GM21529 (cell line): ENCODE measurements around the gene NHSL1.

Experiments used
- ATAC-seq: cut with Tn5 transposase; IDR thresholded peaks from one replicate; pipeline ENCODE4 v1.9.1; 2021; ENCODE audit not compliant: unreplicated experiment

NHSL1 gene

GRCh38 chr6:138499303-138500018 is at the start of gene NHSL1:
NHSL1 (minus strand) TSS chr6:138499494; CDS start chr6:138499290, 204 bp downstream.
- ATAC-seq = peak; percentile 99

DNA sequence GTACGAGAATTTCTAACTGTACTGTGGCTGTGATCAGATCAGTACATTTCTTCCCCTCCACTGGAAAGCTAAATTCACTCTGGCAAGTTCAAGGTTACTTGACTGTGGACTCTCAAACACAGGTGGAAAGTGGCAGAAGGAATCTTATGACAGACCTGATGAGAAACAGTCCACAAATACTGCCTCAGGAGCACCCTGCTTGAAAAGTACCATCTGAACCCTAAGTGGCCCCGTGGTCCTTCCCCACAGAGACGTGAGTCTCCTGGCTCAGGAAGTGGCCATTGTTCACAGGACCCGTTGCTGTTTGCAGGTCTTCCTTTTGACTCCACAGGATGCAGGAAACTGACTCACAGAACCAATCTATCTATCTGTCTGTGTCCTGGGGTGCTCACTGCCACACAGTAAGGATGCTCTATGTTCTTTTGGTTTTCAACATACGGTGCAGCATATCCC is 47.5 kb upstream of the NHSL1 start:
- no peak for ATAC-seq

GRCh38 chr6:138545621-138545980 is 46.3 kb upstream of the NHSL1 start:
- ATAC-seq = no peak

DNA sequence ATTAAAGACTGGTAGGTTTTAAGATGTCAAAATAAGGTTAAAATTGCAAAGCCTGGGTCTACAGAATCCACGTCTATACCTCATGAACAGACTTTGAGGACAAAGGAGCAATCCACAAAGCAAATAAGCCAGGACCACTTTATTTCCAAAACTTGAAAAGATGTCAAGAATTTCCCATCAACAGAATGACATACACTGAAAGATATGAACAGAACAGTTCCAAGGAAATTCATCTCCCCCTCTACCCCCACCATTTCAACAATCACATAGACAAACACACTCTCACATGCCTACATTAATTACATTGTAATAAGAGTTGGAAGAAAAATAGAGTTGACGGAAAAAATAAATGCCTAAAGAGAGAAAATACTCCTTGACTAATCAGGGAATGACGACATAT is 45.2 kb upstream of the NHSL1 start:
- ATAC-seq = no peak

DNA sequence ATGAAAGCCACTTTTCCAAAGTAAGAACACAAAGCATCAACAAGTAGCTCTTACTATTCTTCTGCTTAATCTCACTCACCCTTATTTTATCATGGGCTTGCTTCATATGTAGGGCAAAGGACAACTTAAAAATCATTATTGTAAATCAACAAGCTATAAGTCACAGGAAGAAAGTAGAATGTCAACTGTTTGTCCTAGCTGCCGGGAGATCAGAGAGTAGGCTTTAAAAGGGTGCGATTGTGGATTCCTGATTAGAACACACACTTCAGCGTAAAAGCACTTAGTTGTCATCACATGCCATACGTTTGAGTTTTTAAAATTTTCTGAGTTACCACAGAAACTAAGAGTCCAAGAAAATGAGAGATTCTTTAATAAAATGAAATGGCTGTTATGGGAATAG is 44.4 kb upstream of the NHSL1 start:
- no peak for ATAC-seq

DNA sequence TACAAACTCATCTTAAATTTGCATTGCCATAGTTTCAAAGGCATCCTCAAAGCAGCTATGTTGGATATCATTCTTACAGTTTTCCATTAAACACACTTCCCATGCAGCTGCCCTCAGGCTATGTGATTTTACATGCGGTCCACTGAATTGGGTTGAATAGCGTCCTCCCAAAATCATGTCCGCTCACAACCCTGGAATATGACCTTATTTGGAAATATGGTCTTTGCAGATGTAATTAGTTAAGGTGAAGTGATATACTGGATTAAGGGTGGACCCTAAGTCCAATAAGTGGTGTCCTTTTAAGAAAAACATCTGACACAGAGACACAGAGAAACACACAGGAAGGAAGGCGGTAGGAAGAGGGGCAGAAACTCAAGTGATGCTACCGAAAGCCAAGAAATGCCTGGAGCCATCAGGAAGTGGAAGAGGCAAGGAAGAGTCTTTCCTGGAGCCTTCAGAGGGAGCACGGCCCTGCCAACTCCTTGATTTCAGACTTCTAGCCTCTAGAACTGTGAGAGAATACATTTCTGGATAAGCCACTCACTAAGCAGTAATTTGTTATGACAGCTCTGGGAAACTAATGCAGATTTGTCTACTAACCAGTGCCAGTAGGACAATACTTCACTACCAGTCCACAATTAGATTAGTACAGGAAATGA is 42.7 kb upstream of the NHSL1 start:
- ATAC-seq = no peak

GRCh38 chr6:138540468-138540867 is 41.2 kb upstream of the NHSL1 start:
- no peak for ATAC-seq

DNA sequence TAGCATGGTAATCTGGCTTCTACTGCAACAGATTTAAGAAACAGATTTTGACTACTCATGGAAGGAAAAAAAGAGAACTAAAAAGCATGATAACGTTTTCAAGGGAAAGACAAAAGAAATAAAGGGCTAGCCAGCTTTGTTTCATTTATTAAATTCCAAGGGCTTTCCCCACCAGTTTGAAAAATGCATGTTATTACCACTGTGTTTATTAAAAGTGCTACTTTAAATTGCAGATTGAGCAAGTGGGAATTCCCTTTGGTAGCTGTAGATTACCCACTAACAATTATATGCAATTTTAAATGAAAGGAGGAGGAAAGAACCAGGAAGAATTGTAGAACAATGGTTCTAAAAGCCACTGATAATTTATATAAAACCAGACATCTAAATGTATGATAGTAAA is 40.6 kb upstream of the NHSL1 start:
- ATAC-seq = no peak

- no peak for ATAC-seq
These were observed 39.2 kb upstream of the NHSL1 start for GRCh38 chr6:138538390-138539031.

DNA sequence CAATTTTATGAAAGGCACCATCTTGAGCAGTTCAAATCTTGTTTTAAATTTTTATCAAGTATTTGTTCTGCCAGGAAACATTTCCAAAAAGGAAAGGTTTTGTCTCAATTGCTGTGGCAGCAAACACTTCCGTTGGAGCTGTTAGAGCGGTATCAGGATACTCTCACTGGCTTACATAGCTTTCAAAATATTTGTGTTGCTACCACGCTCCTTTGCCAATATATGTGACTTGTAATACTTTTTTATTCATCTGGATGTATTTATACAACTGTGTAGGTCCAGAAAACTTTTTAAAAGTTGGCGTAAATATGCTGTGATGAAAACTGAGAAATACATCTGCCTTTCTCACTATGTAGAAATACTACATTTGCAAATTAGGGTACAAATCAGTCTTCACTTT is 37.8 kb upstream of the NHSL1 start:
- ATAC-seq = no peak

GRCh38 chr6:138535728-138536455 is 36.6 kb upstream of the NHSL1 start:
- ATAC-seq = no peak

DNA sequence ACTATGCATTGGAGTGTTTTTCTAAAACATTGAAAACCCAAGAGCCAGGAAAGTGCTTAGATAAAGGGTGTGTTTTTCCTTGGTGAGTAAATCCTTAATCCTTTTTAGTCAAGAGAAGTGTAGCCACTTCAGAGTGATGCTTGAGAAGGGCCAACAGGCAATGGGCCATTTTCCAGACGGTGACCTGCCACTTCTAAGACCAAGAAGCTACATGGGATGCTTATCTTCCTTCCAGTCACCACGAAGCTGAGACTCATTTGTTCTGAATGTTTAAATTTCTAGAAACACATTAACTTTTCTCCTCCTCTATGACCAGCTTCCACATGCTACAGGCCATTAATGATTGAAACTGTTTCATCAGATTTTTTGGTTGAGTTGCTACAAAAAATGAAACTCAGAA is 34.4 kb upstream of the NHSL1 start:
- no peak for ATAC-seq

DNA sequence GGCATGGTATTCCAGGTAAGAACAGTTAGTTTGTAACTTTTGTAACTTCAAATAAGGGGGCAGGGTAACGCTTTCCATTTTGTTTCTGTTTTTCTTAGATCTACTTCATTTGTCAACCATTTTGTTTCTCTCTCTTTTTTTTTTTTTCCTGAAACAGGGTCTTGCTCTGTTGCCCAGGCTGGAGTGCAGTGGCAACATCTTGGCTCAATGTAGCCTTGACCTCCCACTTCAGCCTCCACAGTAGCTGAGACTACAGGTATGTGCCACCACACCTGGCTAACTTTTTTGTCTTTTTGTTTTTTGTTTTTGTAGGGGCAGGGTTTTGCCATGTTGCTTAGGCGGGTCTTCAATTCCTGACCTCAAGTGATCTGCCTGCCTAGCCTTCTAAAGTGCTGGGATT is 32.1 kb upstream of the NHSL1 start:
- ATAC-seq = no peak

- ATAC-seq = no peak
These were observed 30.2 kb upstream of the NHSL1 start for GRCh38 chr6:138529478-138529877.

DNA sequence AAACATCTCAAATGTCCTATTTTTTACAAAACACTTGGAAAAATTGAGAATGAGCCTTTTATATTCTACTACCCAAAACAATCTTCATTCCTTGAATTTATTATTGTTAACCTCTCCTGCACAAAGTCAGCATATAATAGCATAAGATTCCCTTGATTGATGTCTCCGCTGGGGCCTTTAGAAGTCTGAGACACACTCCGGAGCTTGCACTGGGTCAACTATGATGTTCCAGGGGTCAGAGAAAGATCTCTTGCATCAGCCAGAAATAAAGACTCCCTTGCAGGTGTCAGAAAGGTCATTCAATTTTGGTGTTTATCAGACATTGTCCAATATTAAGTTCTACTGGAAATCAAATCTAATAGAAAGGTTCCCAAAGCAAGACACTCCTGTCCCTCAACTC is 29.7 kb upstream of the NHSL1 start:
- no peak for ATAC-seq

DNA sequence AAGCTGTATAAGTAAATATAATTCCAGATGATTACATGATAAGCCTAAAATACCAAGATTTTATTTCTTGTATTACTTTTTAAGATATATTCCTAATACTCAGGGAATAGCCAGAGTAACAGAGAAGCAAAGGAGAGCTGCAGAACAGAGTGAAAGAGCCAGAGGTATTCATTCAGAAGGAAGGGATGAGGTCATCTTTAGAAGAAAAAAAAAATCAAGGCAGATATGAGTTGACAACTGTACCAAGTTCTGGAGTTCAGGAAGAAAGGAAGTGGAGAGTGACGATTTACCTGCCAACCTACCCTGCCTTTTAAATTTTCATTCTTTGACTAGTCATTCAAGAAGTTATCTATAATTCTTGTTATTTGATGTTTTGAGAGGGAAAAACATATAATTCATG is 28.8 kb upstream of the NHSL1 start:
- no peak for ATAC-seq

GRCh38 chr6:138527411-138528088 is 28.3 kb upstream of the NHSL1 start:
- ATAC-seq = no peak

- ATAC-seq = no peak
These were observed 27.5 kb upstream of the NHSL1 start for GRCh38 chr6:138526822-138527235.

- ATAC-seq = no peak
These were observed 26.1 kb upstream of the NHSL1 start for GRCh38 chr6:138525355-138525754.

- no peak for ATAC-seq
These were observed 25.2 kb upstream of the NHSL1 start for GRCh38 chr6:138524526-138524925.
